H9 (cell line): ENCODE measurements around the gene SLC25A4. TPM values are rescaled to one million over a fixed set of nuclear protein-coding genes. Genes with fewer than 3 reads are reported as not detected.
A peak's percentile ranks its signal among the peaks of the same experiment; 100 is the strongest.

Experiments used
- DNase-seq: peaks from one replicate; pipeline ENCODE4 v3.0.0-alpha.2; 2017
- H2AFZ ChIP-seq: one replicate; pipeline ENCODE4 v1.6.1; 2013; ENCODE audit warnings: mild to moderate bottlenecking, low read length, control low read depth, moderate library complexity
- H2AK5ac ChIP-seq: 2 replicates; pipeline ENCODE4 v1.6.1; 2013; ENCODE audit warnings: low read length, control low read depth, mixed read lengths; ENCODE audit not compliant: insufficient read length
- H2BK120ac ChIP-seq: one replicate; pipeline ENCODE4 v1.6.1; 2013; ENCODE audit warnings: low read depth, mild to moderate bottlenecking, low read length, control low read depth, inconsistent platforms; ENCODE audit not compliant: poor library complexity, severe bottlenecking
- H2BK12ac ChIP-seq: 2 replicates; pipeline ENCODE4 v1.6.1; 2013; ENCODE audit warnings: low read length, control low read depth, mixed read lengths, low read depth; ENCODE audit not compliant: insufficient read length
- H2BK15ac ChIP-seq: 2 replicates; pipeline ENCODE4 v1.6.1; 2013; ENCODE audit warnings: low read depth, low read length, control low read depth
- H2BK20ac ChIP-seq: one replicate; pipeline ENCODE4 v1.6.1; 2013; ENCODE audit warnings: low read depth, mild to moderate bottlenecking, low read length, control low read depth, inconsistent platforms; ENCODE audit not compliant: poor library complexity, severe bottlenecking
- H2BK5ac ChIP-seq: 2 replicates; pipeline ENCODE4 v1.6.1; 2013; ENCODE audit warnings: low read length, control low read depth, mixed read lengths; ENCODE audit not compliant: insufficient read length
- H3K14ac ChIP-seq: 2 replicates; pipeline ENCODE4 v1.6.1; 2013; ENCODE audit warnings: low read length, control low read depth; ENCODE audit not compliant: insufficient read depth
- H3K18ac ChIP-seq: 2 replicates; pipeline ENCODE4 v1.6.1; 2013; ENCODE audit warnings: low read depth, mild to moderate bottlenecking, mixed read lengths, low read length, control low read depth; ENCODE audit not compliant: insufficient read length
- H3K23ac ChIP-seq: 2 replicates; pipeline ENCODE4 v1.6.1; 2013; ENCODE audit warnings: low read length, control low read depth, mixed read lengths, low read depth; ENCODE audit not compliant: insufficient read length
- H3K23me2 ChIP-seq: 2 replicates; pipeline ENCODE4 v1.6.1; 2013; ENCODE audit warnings: low read depth, mild to moderate bottlenecking, mixed read lengths, low read length, control low read depth; ENCODE audit not compliant: insufficient read length, poor library complexity, severe bottlenecking
- H3K27ac ChIP-seq: 2 replicates; pipeline ENCODE4 v1.5.1; 2013; ENCODE audit warnings: low read length, control low read depth, mixed read lengths, low read depth; ENCODE audit not compliant: insufficient read length
- H3K27me3 ChIP-seq: 2 replicates; pipeline ENCODE4 v1.6.1; 2013; ENCODE audit warnings: low read length, control low read depth, inconsistent platforms; ENCODE audit not compliant: insufficient read depth
- H3K4ac ChIP-seq: 2 replicates; pipeline ENCODE4 v1.6.1; 2013; ENCODE audit warnings: low read depth, mild to moderate bottlenecking, control low read depth, inconsistent platforms, low read length, moderate library complexity
- H3K4me1 ChIP-seq: 2 replicates; pipeline ENCODE4 v1.6.1; 2013; ENCODE audit warnings: low read length, control low read depth, inconsistent platforms; ENCODE audit not compliant: insufficient read depth
- H3K4me2 ChIP-seq: 2 replicates; pipeline ENCODE4 v1.6.1; 2013; ENCODE audit warnings: low read length, control low read depth, mixed read lengths; ENCODE audit not compliant: insufficient read length, insufficient read depth
- H3K56ac ChIP-seq: 2 replicates; pipeline ENCODE4 v1.6.1; 2013; ENCODE audit warnings: low read depth, mild to moderate bottlenecking, mixed read lengths, low read length, control low read depth; ENCODE audit not compliant: insufficient read length
- H3K79me1 ChIP-seq: 2 replicates; pipeline ENCODE4 v1.6.1; 2013; ENCODE audit warnings: low read depth, mild to moderate bottlenecking, moderate library complexity, low read length, control low read depth, inconsistent platforms; ENCODE audit not compliant: insufficient read depth, poor library complexity, severe bottlenecking
- H3K79me2 ChIP-seq: 2 replicates; pipeline ENCODE4 v1.6.1; 2013; ENCODE audit warnings: low read length, control low read depth, inconsistent platforms; ENCODE audit not compliant: insufficient read depth
- H3K9ac ChIP-seq: 2 replicates; pipeline ENCODE4 v1.6.1; 2013; ENCODE audit warnings: low read length, control low read depth, mixed read lengths; ENCODE audit not compliant: insufficient read length; ENCODE audit errors: extremely low read depth
- H3K9me3 ChIP-seq: one replicate; pipeline ENCODE4 v1.6.1; 2013; ENCODE audit warnings: low read depth, low read length, inconsistent platforms; ENCODE audit not compliant: control insufficient read depth
- H3T11ph ChIP-seq: one replicate; pipeline ENCODE4 v1.6.1; 2013; ENCODE audit warnings: mild to moderate bottlenecking, low read length, control low read depth, inconsistent platforms
- H4K20me1 ChIP-seq: one replicate; pipeline ENCODE4 v1.6.1; 2013; ENCODE audit not compliant: control insufficient read depth, insufficient read length, insufficient read depth
- H4K5ac ChIP-seq: 2 replicates; pipeline ENCODE4 v1.6.1; 2013; ENCODE audit warnings: low read depth, mild to moderate bottlenecking, mixed read lengths, low read length, control low read depth; ENCODE audit not compliant: insufficient read length
- H4K8ac ChIP-seq: replicated peaks from 2 replicates; pipeline ENCODE4 v1.6.1; 2013; ENCODE audit warnings: low read length, control low read depth, mixed read lengths, low read depth; ENCODE audit not compliant: insufficient read length
- H4K91ac ChIP-seq: 2 replicates; pipeline ENCODE4 v1.6.1; 2013; ENCODE audit warnings: low read depth, mild to moderate bottlenecking, moderate library complexity, mixed read lengths, low read length, control low read depth; ENCODE audit not compliant: insufficient read length
- H3K27ac Mint-ChIP-seq, 3 experiments: 2 replicates in 2 of 3; 3 replicates in 1 of 3; pipeline ENCODE4 v1.8.0; 2020 to 2021; ENCODE audit warnings: mixed read lengths in 3 of 3, mild to moderate bottlenecking in 1 of 3, moderate library complexity in 1 of 3
- H3K27me3 Mint-ChIP-seq: 2 replicates; pipeline ENCODE4 v1.8.0; 2021; ENCODE audit warnings: low read depth, mild to moderate bottlenecking, moderate library complexity, mixed read lengths
- H3K36me3 Mint-ChIP-seq, 3 experiments: 2 replicates in 2 of 3; 3 replicates in 1 of 3; pipeline ENCODE4 v1.8.0; 2020 to 2021; ENCODE audit warnings: low read depth in 3 of 3, mixed read lengths in 3 of 3; ENCODE audit not compliant: insufficient read depth in 1 of 3
- H3K4me1 Mint-ChIP-seq, 2 experiments: 2 replicates each; pipeline ENCODE4 v1.8.0; 2020; ENCODE audit warnings: mixed read lengths in 2 of 2
- H3K4me3 Mint-ChIP-seq, 2 experiments: 2 replicates in 1 of 2; 3 replicates in 1 of 2; pipeline ENCODE4 v1.8.0; 2020 to 2021; ENCODE audit warnings: mild to moderate bottlenecking in 2 of 2, mixed read lengths in 2 of 2, moderate library complexity in 1 of 2
- H3K9me3 Mint-ChIP-seq, 2 experiments: 2 replicates in 1 of 2; 3 replicates in 1 of 2; pipeline ENCODE4 v1.8.0; 2020; ENCODE audit warnings: mild to moderate bottlenecking in 2 of 2, mixed read lengths in 2 of 2, moderate library complexity in 1 of 2
- CTCF ChIP-seq: fragments of 200-600 bp; sonication (generic); conservative IDR thresholded peaks from 3 replicates; pipeline ENCODE4 v1.8.0; 2021; ENCODE audit warnings: antibody characterized with exemption, mild to moderate bottlenecking
- WGBS: extraction: QIAGEN DNeasy Blood & Tissue Kit; methylation state at CpG from one replicate; pipeline ENCODE4 v1.1.7; 2013; ENCODE audit warnings: missing lambda C conversion rate, low lambda C conversion rate, mixed read lengths; ENCODE audit not compliant: insufficient read length; ENCODE audit errors: extremely low coverage; 5-methylcytosine and 5-hydroxymethylcytosine counted together
- total RNA-seq: library from RNA; stranded (reverse); gene quantifications from 2 replicates; pipeline ENCODE4 v1.2.1, GENCODE V29; 2021

The SLC25A4 gene
- total RNA-seq, 1 experiment from 2014 or later = 54.4 TPM

GRCh38 chr4:185096032-185096653 is 46.9 kb upstream of the SLC25A4 start:
- H2BK20ac ChIP-seq = no peak overlapping the region
- no peaks in the 10 kb centered on the region for H3K79me1 ChIP-seq
- no peak overlapping the region for H3K14ac ChIP-seq
- no peak overlapping the region for H3K9ac ChIP-seq
- no peak overlapping the region for H3K56ac ChIP-seq
- DNase-seq = no peak
- no peaks in the 10 kb centered on the region for H3K23me2 ChIP-seq
- H2BK12ac ChIP-seq = no peak overlapping the region
- H4K8ac ChIP-seq = no peak overlapping the region
- H3K4ac ChIP-seq = no peak overlapping the region
- peak; percentile 80 for TF ChIP-seq CTCF
- no peak overlapping the region for H2AFZ ChIP-seq
- peaks cover 14 to 19% of the 10 kb centered on the region in 2 experiments for H3K4me1 Mint-ChIP-seq
- H3K4me2 ChIP-seq = no peak overlapping the region
- no peak overlapping the region for H2BK15ac ChIP-seq
- no peaks in the 10 kb centered on the region for H3K9me3 Mint-ChIP-seq
- H4K20me1 ChIP-seq = no peaks in the 10 kb centered on the region
- H3K27me3 Mint-ChIP-seq = no peaks in the 10 kb centered on the region
- no peak overlapping the region; a peak in 1 of 7 replicates for H3K27ac Mint-ChIP-seq
- no peaks in the 10 kb centered on the region for H3K9me3 ChIP-seq
- H3K27me3 ChIP-seq = no peaks in the 10 kb centered on the region
- H4K5ac ChIP-seq = no peak overlapping the region
- H2BK120ac ChIP-seq = no peak overlapping the region
- no peak overlapping the region for H4K91ac ChIP-seq
- no peaks in the 10 kb centered on the region for H3K36me3 Mint-ChIP-seq
- H3K79me2 ChIP-seq = no peaks in the 10 kb centered on the region
- H3K18ac ChIP-seq = no peak overlapping the region
- H3T11ph ChIP-seq = no peak overlapping the region
- H3K27ac ChIP-seq = no peak overlapping the region
- no peak overlapping the region for H3K23ac ChIP-seq
- no peak overlapping the region for H3K4me3 Mint-ChIP-seq
- no CpG with 5 or more reads among the region's 2 CpGs for WGBS
- no peak overlapping the region for H2AK5ac ChIP-seq
- no peaks in the 10 kb centered on the region for H3K4me1 ChIP-seq
- no peak overlapping the region for H2BK5ac ChIP-seq
